Measurements from ENCODE around the gene POLR3GL. TPM values are rescaled to one million over a fixed set of nuclear protein-coding genes. Genes with fewer than 3 reads are reported as not detected.

POLR3GL gene
- total RNA-seq, 1 donor from 2014 or later = 12.0 TPM

- no peak for DNase-seq (ENCODE audit: low spot score)
- Mint-ChIP-seq H3K9me3 (peaks cover 2% of the 10 kb centered on the region), H3K36me3 (peaks cover 42% of the 10 kb centered on the region), H3K27me3 (ENCODE audit: insufficient read depth, low read depth) (peaks cover 8% of the 10 kb centered on the region), H3K27ac (no peak overlapping the region), H3K4me3 (peak overlapping the region; percentile 98), H3K4me1 (peaks cover 54% of the 10 kb centered on the region)
- no peak overlapping the region for H2AFZ ChIP-seq (replicated peaks)
- peaks cover 37% of the 10 kb centered on the region for H3F3A ChIP-seq (ENCODE audit: low read depth)
- peaks cover 17% of the 10 kb centered on the region for H3K27me3 ChIP-seq
- TF ChIP-seq, protein P1, sequence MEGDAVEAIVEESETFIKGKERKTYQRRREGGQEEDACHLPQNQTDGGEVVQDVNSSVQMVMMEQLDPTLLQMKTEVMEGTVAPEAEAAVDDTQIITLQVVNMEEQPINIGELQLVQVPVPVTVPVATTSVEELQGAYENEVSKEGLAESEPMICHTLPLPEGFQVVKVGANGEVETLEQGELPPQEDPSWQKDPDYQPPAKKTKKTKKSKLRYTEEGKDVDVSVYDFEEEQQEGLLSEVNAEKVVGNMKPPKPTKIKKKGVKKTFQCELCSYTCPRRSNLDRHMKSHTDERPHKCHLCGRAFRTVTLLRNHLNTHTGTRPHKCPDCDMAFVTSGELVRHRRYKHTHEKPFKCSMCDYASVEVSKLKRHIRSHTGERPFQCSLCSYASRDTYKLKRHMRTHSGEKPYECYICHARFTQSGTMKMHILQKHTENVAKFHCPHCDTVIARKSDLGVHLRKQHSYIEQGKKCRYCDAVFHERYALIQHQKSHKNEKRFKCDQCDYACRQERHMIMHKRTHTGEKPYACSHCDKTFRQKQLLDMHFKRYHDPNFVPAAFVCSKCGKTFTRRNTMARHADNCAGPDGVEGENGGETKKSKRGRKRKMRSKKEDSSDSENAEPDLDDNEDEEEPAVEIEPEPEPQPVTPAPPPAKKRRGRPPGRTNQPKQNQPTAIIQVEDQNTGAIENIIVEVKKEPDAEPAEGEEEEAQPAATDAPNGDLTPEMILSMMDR (IDR thresholded peaks at IDR 0.05) = no peak
- no peak for TF ChIP-seq EZH2 (IDR thresholded peaks at IDR 0.05)
- TF ChIP-seq EZH2phosphoT487 (IDR thresholded peaks at IDR 0.05) = no peak
- peak overlapping the region; percentile 40 for H3K27ac ChIP-seq
- peaks cover 31% of the 10 kb centered on the region for H3K4me1 ChIP-seq
- H3K9me3 ChIP-seq (ENCODE audit: low read depth) = no peaks in the 10 kb centered on the region
- H3K79me2 ChIP-seq (ENCODE audit: low read depth) = peaks cover 22% of the 10 kb centered on the region
- peaks cover 17% of the 10 kb centered on the region for H3K36me3 ChIP-seq
- H3K9ac ChIP-seq = no peak overlapping the region
- peaks cover 48% of the 10 kb centered on the region for H4K20me1 ChIP-seq (ENCODE audit: low read depth)
- peak overlapping the region; percentile 94 for H3K4me2 ChIP-seq
- peak overlapping the region; percentile 85 for H3K4me3 ChIP-seq
These were observed 28.0 kb downstream of the POLR3GL start for GRCh38 chr1:145992502-145992936.

GRCh38 chr1:145992958-145993617 lies 28.6 kb downstream of the POLR3GL start:
- Histone ChIP-seq H3K9ac (no peak overlapping the region), H3K4me1 (peaks cover 36% of the 10 kb centered on the region), H4K20me1 (ENCODE audit: low read depth) (peaks cover 48% of the 10 kb centered on the region), H3K79me2 (ENCODE audit: low read depth) (peaks cover 22% of the 10 kb centered on the region), H3F3A (ENCODE audit: low read depth) (peaks cover 41% of the 10 kb centered on the region), H3K36me3 (peaks cover 17% of the 10 kb centered on the region), H3K9me3 (ENCODE audit: low read depth) (no peaks in the 10 kb centered on the region), H3K27ac (no peak overlapping the region), H3K4me2 (peak overlapping the region; percentile 94), H3K4me3 (peak overlapping the region; percentile 85), H3K27me3 (peaks cover 19% of the 10 kb centered on the region), H2AFZ (replicated peaks) (no peak overlapping the region)
- Mint-ChIP-seq H3K27ac (no peak overlapping the region), H3K4me1 (peaks cover 57% of the 10 kb centered on the region), H3K36me3 (peaks cover 42% of the 10 kb centered on the region), H3K9me3 (peaks cover 2% of the 10 kb centered on the region), H3K27me3 (ENCODE audit: insufficient read depth, low read depth) (peaks cover 8% of the 10 kb centered on the region), H3K4me3 (peak overlapping the region; percentile 98)
- TF ChIP-seq, protein P1 (IDR thresholded peaks at IDR 0.05) = no peak
- no peak for TF ChIP-seq EZH2phosphoT487 (IDR thresholded peaks at IDR 0.05)
- no peak for TF ChIP-seq EZH2 (IDR thresholded peaks at IDR 0.05)
- DNase-seq (ENCODE audit: low spot score) = no peak

- Histone ChIP-seq H3K4me1 (peaks cover 37% of the 10 kb centered on the region), H3K9me3 (ENCODE audit: low read depth) (no peaks in the 10 kb centered on the region), H3K27me3 (peaks cover 19% of the 10 kb centered on the region), H2AFZ (replicated peaks) (no peak overlapping the region), H3K36me3 (peaks cover 17% of the 10 kb centered on the region), H3K27ac (no peak overlapping the region), H3K9ac (no peak overlapping the region), H3F3A (ENCODE audit: low read depth) (peaks cover 41% of the 10 kb centered on the region), H3K4me3 (peak overlapping the region; percentile 85), H4K20me1 (ENCODE audit: low read depth) (peaks cover 48% of the 10 kb centered on the region), H3K4me2 (peak overlapping the region; percentile 94), H3K79me2 (ENCODE audit: low read depth) (peaks cover 22% of the 10 kb centered on the region)
- TF ChIP-seq EZH2phosphoT487 (IDR thresholded peaks at IDR 0.05) = no peak
- no peak for TF ChIP-seq EZH2 (IDR thresholded peaks at IDR 0.05)
- TF ChIP-seq, protein P1 (IDR thresholded peaks at IDR 0.05) = no peak
- Mint-ChIP-seq H3K4me1 (peaks cover 61% of the 10 kb centered on the region), H3K4me3 (peak overlapping the region; percentile 98), H3K36me3 (peaks cover 42% of the 10 kb centered on the region), H3K27me3 (ENCODE audit: insufficient read depth, low read depth) (peaks cover 8% of the 10 kb centered on the region), H3K27ac (peak overlapping the region; percentile 32), H3K9me3 (peaks cover 2% of the 10 kb centered on the region)
- DNase-seq (ENCODE audit: low spot score) = no peak
These were observed 29.3 kb downstream of the POLR3GL start for GRCh38 chr1:145993618-145994390.

Measured in neural progenitor cell (in vitro differentiated cells).